Gastroesophageal sphincter (tissue), 3 donors: Measurements from ENCODE around the gene FREM1.

Experiments used
- CTCF ChIP-seq, 4 experiments: fragments of 200-600 bp in 2 of 4; fragments of 450-650 bp in 2 of 4; sonication (generic) in 1 of 4; IDR thresholded peaks; one replicate each; pipeline ENCODE4 v1.5.1; 2017 to 2019; ENCODE audit warnings: antibody characterized with exemption in 4 of 4, mild to moderate bottlenecking in 2 of 4, moderate library complexity in 2 of 4
- POLR2A ChIP-seq, 2 donors: fragments of 450-650 bp; IDR thresholded peaks; one replicate each; pipeline ENCODE4 v1.6.1; 2017; ENCODE audit warnings: antibody characterized with exemption in 2 of 2, mild to moderate bottlenecking in 2 of 2, moderate library complexity in 1 of 2

GRCh38 chr9:14686168-14686567, 224.1 kb downstream of the FREM1 start:
- TF ChIP-seq CTCF (IDR thresholded peaks at IDR 0.05) (no peak), POLR2A (IDR thresholded peaks at IDR 0.05) (no peak)
